HG03457 (cell line): ENCODE data around the gene RIPPLY3.

Experiments used
- ATAC-seq: cut with Tn5 transposase; IDR thresholded peaks from one replicate; pipeline ENCODE4 v1.9.1; 2021; ENCODE audit warnings: moderate number of reproducible peaks; ENCODE audit not compliant: unreplicated experiment

The RIPPLY3 gene

GRCh38 chr21:37058261-37058660 lies 51.8 kb downstream of the RIPPLY3 start:
- ATAC-seq = no peak

- no peak for ATAC-seq
These were observed 52.7 kb downstream of the RIPPLY3 start for GRCh38 chr21:37059181-37059580.

DNA sequence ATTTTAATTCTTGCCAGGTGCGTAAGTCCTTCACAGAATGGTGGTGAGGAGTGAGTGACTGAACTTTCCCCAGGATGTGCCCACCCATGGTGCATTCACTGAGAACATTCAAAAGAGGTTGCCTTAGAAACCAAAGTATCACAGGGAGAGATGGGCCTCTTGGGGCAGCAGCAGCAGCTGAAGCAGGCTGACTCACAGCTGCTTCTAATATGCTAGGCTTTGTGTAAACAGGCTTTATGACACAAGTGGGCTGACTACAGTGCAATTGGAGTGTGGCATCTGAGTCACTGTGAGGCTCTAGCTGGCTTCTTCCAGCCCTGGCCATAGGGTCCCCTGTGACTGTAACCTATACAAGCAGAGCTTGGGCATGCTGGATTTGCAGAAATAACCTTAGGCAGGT lies 53.8 kb downstream of the RIPPLY3 start:
- no peak for ATAC-seq

DNA sequence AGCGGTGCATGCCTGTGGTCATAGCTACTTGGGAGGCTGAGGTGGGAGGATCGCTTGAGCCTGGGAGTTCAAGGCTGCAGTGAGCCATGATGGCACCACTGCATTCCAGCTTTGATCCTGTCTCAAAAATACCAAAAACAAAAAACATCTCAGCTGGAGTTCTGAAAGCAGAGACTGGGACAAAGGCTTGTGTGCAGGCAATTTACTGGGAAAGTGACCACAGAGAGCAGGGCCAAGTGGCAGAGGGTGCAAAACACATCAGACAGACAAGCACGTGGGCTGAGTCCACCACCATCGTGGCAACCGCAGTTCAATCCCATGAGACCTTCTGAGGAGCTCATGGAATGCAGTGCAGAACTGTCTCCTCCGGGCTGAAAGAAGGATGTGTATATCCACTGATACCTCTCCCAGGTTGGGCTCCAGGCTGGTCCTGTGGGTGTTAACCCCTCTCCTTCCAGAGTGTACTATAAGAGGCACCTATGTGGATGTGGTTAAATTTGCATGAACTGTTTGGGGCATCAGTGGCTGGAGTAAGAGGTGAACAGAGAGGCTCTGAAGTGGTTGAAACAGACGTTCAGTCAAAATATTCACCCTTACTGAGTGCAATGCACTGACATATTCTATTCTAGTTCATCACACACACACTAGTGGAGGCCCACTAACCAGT lies 55.6 kb downstream of the RIPPLY3 start:
- no peak for ATAC-seq

DNA sequence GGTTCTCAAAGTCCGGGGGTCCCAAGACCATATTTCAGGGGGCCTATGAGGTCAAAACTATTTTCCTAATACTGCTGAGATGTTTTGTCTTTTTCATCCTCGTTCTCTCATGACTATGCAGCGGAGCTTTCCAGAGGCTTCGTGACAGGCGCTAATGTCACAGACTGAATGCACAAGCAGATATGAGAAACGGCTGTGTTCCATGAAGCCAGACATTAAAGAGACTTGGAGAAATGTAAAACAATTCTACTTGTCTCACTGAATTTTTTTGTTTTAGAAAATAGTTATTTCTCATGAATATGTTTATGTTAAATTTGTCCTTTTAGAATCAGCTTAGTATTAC lies 56.1 kb downstream of the RIPPLY3 start:
- ATAC-seq = no peak

DNA sequence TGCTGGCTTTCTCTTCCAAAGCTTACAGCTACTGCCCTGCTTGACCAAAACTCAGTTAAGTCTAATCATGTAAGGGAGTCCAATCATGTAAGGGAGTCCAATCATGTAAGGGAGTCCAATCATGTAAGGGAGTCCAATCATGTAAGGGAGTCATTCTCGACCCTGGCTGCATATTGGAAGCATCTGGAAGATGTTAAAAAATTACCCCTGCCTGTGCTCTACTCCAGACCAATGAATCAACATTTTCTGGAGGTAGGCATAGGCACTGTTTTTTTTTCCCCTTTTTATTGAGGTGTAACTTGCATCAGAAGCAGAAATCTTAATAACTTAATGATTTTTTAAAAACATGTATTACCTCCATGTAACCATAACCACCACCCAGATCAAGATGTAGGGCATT lies 56.9 kb downstream of the RIPPLY3 start:
- no peak for ATAC-seq

- ATAC-seq = no peak
These were observed 58.3 kb downstream of the RIPPLY3 start for GRCh38 chr21:37064841-37065240.

DNA sequence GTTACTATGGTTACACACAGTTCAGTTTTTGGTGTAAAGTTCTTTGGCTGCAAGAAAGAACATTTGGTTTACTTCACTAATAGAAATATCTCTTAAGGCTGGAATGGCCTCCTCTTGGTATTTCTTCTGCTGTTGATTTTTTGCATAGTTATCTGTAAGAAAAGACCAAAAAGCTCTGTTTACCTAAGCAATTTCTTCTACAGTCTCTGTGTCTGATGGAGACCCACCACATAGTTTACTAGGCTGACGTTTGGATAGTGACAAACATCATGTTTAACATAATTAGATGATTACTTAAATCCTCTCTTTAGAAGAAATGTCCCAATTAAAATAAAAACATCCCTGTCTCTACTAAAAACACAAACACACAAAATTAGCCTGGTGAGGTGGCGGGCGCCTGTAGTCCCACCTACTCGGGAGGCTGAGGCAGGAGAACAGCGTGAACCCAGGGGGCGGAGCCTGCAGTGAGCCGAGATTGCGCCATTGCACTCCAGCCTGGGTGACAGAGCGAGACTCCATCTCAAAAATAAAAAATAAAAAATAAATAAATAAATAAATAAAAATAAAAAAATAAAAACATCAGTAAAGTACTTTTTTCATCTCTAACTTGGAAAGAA lies 59.2 kb downstream of the RIPPLY3 start:
- no peak for ATAC-seq
